Fibroblast of mammary gland (primary cell): Measurements from ENCODE around the gene SEMA6D.

ENCODE experiments used
- DNase-seq: peaks from one replicate; pipeline ENCODE4 v3.0.0-alpha.2; 2010; ENCODE audit warnings: low read depth
- H3K4me3 ChIP-seq: 2 replicates; pipeline ENCODE4 v1.5.1; 2011; ENCODE audit warnings: low read depth, mild to moderate bottlenecking, low read length, moderate library complexity; ENCODE audit not compliant: control insufficient read depth
- CTCF ChIP-seq: conservative IDR thresholded peaks from 2 replicates; pipeline ENCODE4 v1.5.1; 2011; ENCODE audit warnings: low read depth, low read length, inconsistent platforms; ENCODE audit not compliant: control insufficient read depth, insufficient read depth

SEMA6D gene

GRCh38 chr15:47755941-47756340 lies 38.6 kb downstream of the SEMA6D start:
- H3K4me3 ChIP-seq, result no peak overlapping the region
- no peak for DNase-seq
- no peak for TF ChIP-seq CTCF

GRCh38 chr15:47756872-47757271 lies 39.6 kb downstream of the SEMA6D start:
- no peak overlapping the region for H3K4me3 ChIP-seq
- DNase-seq, result peak; percentile 86
- no peak for TF ChIP-seq CTCF

GRCh38 chr15:47757331-47757730 lies 40.0 kb downstream of the SEMA6D start:
- no peak overlapping the region for H3K4me3 ChIP-seq
- TF ChIP-seq CTCF, result no peak
- DNase-seq, result no peak

GRCh38 chr15:47762621-47763020 lies 45.3 kb downstream of the SEMA6D start:
- H3K4me3 ChIP-seq, result no peak overlapping the region
- DNase-seq, result no peak
- TF ChIP-seq CTCF, result no peak

GRCh38 chr15:47764666-47765065 lies 47.4 kb downstream of the SEMA6D start:
- no peak for TF ChIP-seq CTCF
- DNase-seq, result no peak
- H3K4me3 ChIP-seq, result no peak overlapping the region

- H3K4me3 ChIP-seq, result no peak overlapping the region
- no peak for TF ChIP-seq CTCF
- no peak for DNase-seq
Observed at GRCh38 chr15:47766406-47766805, 49.1 kb downstream of the SEMA6D start.

GRCh38 chr15:47767035-47767434 lies 49.7 kb downstream of the SEMA6D start:
- DNase-seq, result no peak
- no peak for TF ChIP-seq CTCF

More at GRCh38 chr15:47767035-47767434, 49.7 kb downstream of the SEMA6D start:
- H3K4me3 ChIP-seq, result no peak overlapping the region
